Brain pericyte (primary cell): ENCODE measurements around the gene TRPM3.

Experiments used
- DNase-seq: peaks from one replicate; pipeline ENCODE4 v3.0.0-alpha.2; 2012; ENCODE audit warnings: low read depth, low spot score

The TRPM3 gene

GRCh38 chr9:70488793-70489105 is 632.7 kb downstream of the TRPM3 start:
- DNase-seq: no peak

GRCh38 chr9:70488098-70488792 is 633.2 kb downstream of the TRPM3 start:
- DNase-seq: no peak

GRCh38 chr9:70486127-70486526 is 635.3 kb downstream of the TRPM3 start:
- no peak for DNase-seq

GRCh38 chr9:70485273-70485858 is 636.1 kb downstream of the TRPM3 start:
- DNase-seq: no peak

GRCh38 chr9:70484232-70485130 is 636.9 kb downstream of the TRPM3 start:
- DNase-seq: peak; percentile 68

- no peak for DNase-seq
Observed at GRCh38 chr9:70481471-70481870, 640.0 kb downstream of the TRPM3 start.

GRCh38 chr9:70480405-70480980 is 640.9 kb downstream of the TRPM3 start:
- peak; percentile 99 for DNase-seq

GRCh38 chr9:70479880-70480291 is 641.5 kb downstream of the TRPM3 start:
- peak; percentile 69 for DNase-seq
